Prostate gland (tissue), 2 donors: Measurements from ENCODE around the gene TRAPPC2B. TPM values are rescaled to one million over a fixed set of nuclear protein-coding genes. Genes with fewer than 3 reads are reported as not detected.

Experiments used
- DNase-seq: peaks from one replicate; pipeline ENCODE4 v3.0.0-alpha.2; 2019; ENCODE audit warnings: low spot score
- H3K27ac ChIP-seq, 2 donors: fragments of 200-600 bp; sonication (generic); 2 replicates each; pipeline ENCODE4 v1.5.1; 2017 to 2019
- H3K27me3 ChIP-seq: fragments of 200-600 bp; sonication (generic); replicated peaks from 2 replicates; pipeline ENCODE4 v1.5.1; 2019; ENCODE audit not compliant: insufficient read depth
- H3K36me3 ChIP-seq, 2 donors: fragments of 200-600 bp; sonication (generic); 1 replicate in 1 of 2; 2 replicates in 1 of 2; pipeline versions ENCODE4 v1.5.1 to v1.8.1; 2017 to 2019
- H3K4me1 ChIP-seq: fragments of 200-600 bp; sonication (generic); replicated peaks from 2 replicates; pipeline ENCODE4 v1.5.1; 2019
- H3K4me3 ChIP-seq, 2 donors: fragments of 200-600 bp; sonication (generic); 2 replicates each; pipeline ENCODE4 v1.5.1; 2017 to 2019
- H3K9me3 ChIP-seq: fragments of 200-600 bp; sonication (generic); 2 replicates; pipeline ENCODE4 v1.5.1; 2017
- POLR2A ChIP-seq: fragments of 450-650 bp; IDR thresholded peaks from one replicate; pipeline ENCODE4 v1.6.1; 2016; ENCODE audit warnings: antibody characterized with exemption, mild to moderate bottlenecking
- POLR2AphosphoS5 ChIP-seq: sonication (generic); formaldehyde crosslinking; IDR thresholded peaks from one replicate; pipeline ENCODE4 v1.6.1; 2017; ENCODE audit warnings: antibody characterized with exemption
- WGBS: methylation state at CpG from one replicate; pipeline ENCODE4 v1.1.5; 2018; 5-methylcytosine and 5-hydroxymethylcytosine counted together
- intact Hi-C: fragments of 100-400 bp; cut with DNase I; formaldehyde crosslinking; loops from one replicate; pipeline ENCODE4 v1.14.2; 2022
- total RNA-seq, 2 donors: library from RNA; depleted of rRNA; stranded (reverse); fragments of >200 nt; gene quantifications; one replicate each; pipeline ENCODE4 v1.1.0, GENCODE V29; 2016
- TF ChIP-seq, protein P1 (sequence below), 4 experiments: fragments of 200-600 bp in 2 of 4; fragments of 450-650 bp in 2 of 4; sonication (generic) in 2 of 4; IDR thresholded peaks; 1 replicate in 3 of 4; 2 replicates in 1 of 4; pipeline ENCODE4 v1.5.1; 2016 to 2019; ENCODE audit warnings: antibody characterized with exemption in 4 of 4, mild to moderate bottlenecking in 2 of 4, moderate library complexity in 2 of 4

The TRAPPC2B gene
- total RNA-seq, 2 donors from 2014 or later: 14.0 to 24.7 TPM

DNA sequence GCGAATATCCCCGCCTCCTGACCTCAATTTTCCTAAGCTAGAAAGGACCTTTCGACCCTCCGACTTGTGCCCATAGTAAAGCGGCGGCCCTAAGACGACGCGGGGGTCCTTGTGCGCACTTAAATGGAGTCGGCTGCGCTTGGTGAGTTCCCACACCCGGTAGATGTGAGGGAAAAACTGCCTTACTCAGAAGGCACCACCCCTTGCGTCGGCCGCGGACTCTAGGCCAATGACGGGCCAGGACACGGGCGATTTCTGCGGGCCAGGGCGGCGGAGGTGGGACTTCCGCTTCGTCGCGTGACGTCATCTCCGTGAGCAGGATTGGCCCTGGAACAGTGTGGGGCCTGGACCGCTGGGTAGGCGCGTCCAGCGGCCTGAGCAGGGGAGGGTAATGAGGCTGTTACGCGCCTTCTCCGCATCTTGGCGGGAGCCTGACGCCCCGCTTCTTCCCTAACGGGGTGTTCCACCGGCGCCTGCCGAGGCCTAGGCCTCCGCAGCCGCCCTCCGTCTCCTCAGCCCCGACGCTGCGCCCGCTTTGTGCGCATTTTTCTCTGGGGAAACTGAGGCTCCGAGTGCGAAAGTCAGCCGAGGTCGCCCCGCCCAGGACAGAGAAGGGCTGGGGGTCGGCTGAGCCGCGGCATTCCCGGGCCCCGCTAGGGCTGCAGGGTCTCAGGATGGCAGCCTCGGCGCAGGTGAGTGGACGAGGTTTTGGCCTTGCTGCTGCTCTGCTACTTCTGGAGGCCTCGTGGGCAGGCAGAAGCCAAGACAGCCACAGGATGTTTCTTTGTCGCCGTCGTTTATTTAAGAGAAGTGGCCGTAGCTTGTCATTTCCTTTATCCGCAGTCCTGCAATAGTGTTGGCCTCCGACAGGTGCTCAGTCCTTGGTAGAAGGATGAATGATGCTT lies 42.9 kb upstream of the TRAPPC2B start, which contains the start of gene ZNF543:
Gene ZNF543, plus strand, starts transcription at position 293 of the 905 bp plus-strand sequence. Its CDS starts 382 bp downstream, at position 675.
- no peaks in the 10 kb centered on the region for H3K27me3 ChIP-seq
- DNase-seq: peak; percentile 92
- H3K36me3 ChIP-seq: peaks cover 3 to 21% of the 10 kb centered on the region in 2 donors
- intact Hi-C loops: no loop called here
- peak; percentile 70 for TF ChIP-seq POLR2A
- peak; percentile 94 for TF ChIP-seq POLR2AphosphoS5
- TF ChIP-seq, protein P1, sequence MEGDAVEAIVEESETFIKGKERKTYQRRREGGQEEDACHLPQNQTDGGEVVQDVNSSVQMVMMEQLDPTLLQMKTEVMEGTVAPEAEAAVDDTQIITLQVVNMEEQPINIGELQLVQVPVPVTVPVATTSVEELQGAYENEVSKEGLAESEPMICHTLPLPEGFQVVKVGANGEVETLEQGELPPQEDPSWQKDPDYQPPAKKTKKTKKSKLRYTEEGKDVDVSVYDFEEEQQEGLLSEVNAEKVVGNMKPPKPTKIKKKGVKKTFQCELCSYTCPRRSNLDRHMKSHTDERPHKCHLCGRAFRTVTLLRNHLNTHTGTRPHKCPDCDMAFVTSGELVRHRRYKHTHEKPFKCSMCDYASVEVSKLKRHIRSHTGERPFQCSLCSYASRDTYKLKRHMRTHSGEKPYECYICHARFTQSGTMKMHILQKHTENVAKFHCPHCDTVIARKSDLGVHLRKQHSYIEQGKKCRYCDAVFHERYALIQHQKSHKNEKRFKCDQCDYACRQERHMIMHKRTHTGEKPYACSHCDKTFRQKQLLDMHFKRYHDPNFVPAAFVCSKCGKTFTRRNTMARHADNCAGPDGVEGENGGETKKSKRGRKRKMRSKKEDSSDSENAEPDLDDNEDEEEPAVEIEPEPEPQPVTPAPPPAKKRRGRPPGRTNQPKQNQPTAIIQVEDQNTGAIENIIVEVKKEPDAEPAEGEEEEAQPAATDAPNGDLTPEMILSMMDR (IDR thresholded peaks at IDR 0.05): no peak
- peak within 1 kb of the TSS; percentile 72 to 84 for H3K4me3 ChIP-seq
- peak within 1 kb of the TSS; percentile 72 to 88 for H3K27ac ChIP-seq
- peaks cover 7% of the 10 kb centered on the region for H3K4me1 ChIP-seq
- H3K9me3 ChIP-seq: no peaks in the 10 kb centered on the region
- under 1% methylated on average over 68 of the region's 71 CpGs for whole genome bisulfite sequencing

DNA sequence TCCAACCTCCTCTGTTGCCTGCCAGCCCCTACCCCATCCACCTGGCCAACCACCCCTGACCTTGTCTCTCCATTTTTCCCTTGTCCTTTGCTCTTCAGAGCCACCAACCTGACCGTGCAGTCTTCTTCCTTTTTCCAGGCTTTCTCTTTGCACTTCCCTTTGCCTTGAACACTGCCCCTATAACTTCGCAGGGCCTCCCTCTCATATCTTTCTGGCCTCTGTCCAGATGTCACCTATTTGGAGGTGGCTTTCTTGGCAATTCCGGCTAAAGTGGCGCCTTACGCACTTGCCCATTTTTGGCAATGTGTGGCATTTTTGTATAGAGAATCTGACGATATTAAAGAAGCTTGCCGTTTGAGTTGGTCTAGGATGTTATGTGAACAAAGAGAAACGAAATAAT lies 42.2 kb upstream of the TRAPPC2B start:
- no peaks in the 10 kb centered on the region for H3K9me3 ChIP-seq
- H3K36me3 ChIP-seq: peaks cover 3 to 23% of the 10 kb centered on the region in 2 donors
- DNase-seq: no peak
- H3K4me1 ChIP-seq: peaks cover 7% of the 10 kb centered on the region
- no peak for TF ChIP-seq POLR2AphosphoS5
- TF ChIP-seq POLR2A: no peak
- TF ChIP-seq, protein P1 (IDR thresholded peaks at IDR 0.05): no peak
- intact Hi-C loops: no loop called here
- WGBS: 33% methylated on average over 8 of the region's 8 CpGs
- peak overlapping the region; percentile 72 to 84 for H3K4me3 ChIP-seq
- H3K27me3 ChIP-seq: no peaks in the 10 kb centered on the region
- H3K27ac ChIP-seq: peak overlapping the region in 1 of 2 donors; percentile 72

DNA sequence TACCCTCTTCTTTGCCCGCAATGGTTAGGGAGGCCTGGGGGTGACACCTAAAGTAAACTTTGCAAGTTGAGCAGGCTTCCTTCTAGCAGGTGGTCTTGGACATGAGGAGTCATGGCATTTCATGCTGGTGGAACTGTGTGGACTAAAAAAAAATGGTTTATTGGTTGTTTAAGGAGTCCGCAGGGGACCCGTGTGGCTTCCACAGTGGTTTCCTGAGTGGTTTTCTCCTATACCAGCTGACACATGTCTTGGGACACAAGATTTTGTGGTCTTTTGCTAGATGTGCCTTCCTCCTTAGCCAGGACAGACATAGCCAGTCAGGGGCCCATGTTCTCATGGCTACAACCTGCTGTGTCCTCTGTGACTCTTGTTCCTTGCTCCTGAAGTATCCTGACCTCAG lies 41.6 kb upstream of the TRAPPC2B start:
- WGBS: 72% methylated on average over 3 of the region's 3 CpGs
- H3K4me1 ChIP-seq: peaks cover 7% of the 10 kb centered on the region
- intact Hi-C loops: no loop called here
- no peak for TF ChIP-seq POLR2AphosphoS5
- no peak for TF ChIP-seq POLR2A
- TF ChIP-seq, protein P1 (IDR thresholded peaks at IDR 0.05): no peak
- DNase-seq: no peak
- no peak overlapping the region for H3K27ac ChIP-seq
- H3K27me3 ChIP-seq: no peaks in the 10 kb centered on the region
- no peaks in the 10 kb centered on the region for H3K9me3 ChIP-seq
- peak overlapping the region in 1 of 2 donors; percentile 72 for H3K4me3 ChIP-seq
- H3K36me3 ChIP-seq: peaks cover 3 to 23% of the 10 kb centered on the region in 2 donors

DNA sequence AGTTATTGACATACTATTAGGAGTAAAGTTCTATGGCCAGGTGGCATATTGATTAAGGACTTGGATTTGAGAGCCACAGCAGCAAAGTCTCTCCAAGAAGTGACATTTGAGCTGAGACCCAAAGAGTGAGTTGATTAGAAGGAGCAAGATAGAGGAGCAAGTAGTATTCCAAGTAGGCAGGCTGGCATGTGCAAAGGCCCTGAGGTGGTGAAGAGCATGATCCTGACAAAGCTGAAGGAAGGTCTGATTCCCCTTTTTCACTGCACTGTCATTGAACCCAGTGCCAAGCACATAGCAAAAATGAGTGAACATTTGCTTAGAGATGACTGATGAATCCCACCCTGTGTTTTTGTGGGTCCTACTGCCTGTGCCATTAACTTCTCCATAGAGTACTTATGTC lies 38.4 kb upstream of the TRAPPC2B start:
- intact Hi-C loops: no loop called here
- DNase-seq: no peak
- Histone ChIP-seq H3K4me3 (no peak overlapping the region), H3K4me1 (peaks cover 7% of the 10 kb centered on the region), H3K27me3 (no peaks in the 10 kb centered on the region), H3K36me3 (peaks cover 13 to 40% of the 10 kb centered on the region in 2 donors), H3K27ac (no peak overlapping the region), H3K9me3 (no peaks in the 10 kb centered on the region)
- TF ChIP-seq POLR2AphosphoS5: no peak
- TF ChIP-seq, protein P1 (IDR thresholded peaks at IDR 0.05): no peak
- TF ChIP-seq POLR2A: no peak

DNA sequence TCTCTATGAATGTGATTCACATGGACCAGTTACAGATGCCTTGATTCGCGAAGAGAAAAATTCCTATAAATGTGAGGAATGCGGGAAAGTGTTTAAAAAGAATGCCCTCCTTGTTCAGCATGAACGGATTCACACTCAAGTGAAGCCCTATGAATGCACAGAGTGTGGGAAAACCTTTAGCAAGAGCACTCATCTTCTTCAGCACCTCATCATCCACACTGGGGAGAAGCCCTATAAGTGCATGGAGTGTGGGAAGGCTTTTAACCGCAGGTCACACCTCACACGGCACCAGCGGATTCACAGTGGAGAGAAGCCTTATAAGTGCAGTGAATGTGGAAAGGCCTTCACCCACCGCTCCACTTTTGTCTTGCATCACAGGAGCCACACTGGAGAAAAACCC lies 35.4 kb upstream of the TRAPPC2B start:
- Histone ChIP-seq H3K27me3 (no peaks in the 10 kb centered on the region), H3K27ac (no peak overlapping the region), H3K36me3 (peaks cover 13 to 40% of the 10 kb centered on the region in 2 donors), H3K4me1 (no peaks in the 10 kb centered on the region), H3K9me3 (no peaks in the 10 kb centered on the region), H3K4me3 (no peak overlapping the region)
- no peak for DNase-seq
- WGBS: 86% methylated on average over 8 of the region's 8 CpGs
- intact Hi-C loops: no loop called here
- TF ChIP-seq POLR2AphosphoS5 (no peak), POLR2A (no peak)
- TF ChIP-seq, protein P1 (IDR thresholded peaks at IDR 0.05): no peak
